Measurements from ENCODE around the gene HACL1.

Gene HACL1

GRCh38 chr3:15520804-15521572 is 80.4 kb downstream of the HACL1 start:
- DNase-seq (ENCODE audit: extremely low read depth, low read depth) = no peak
- H3K4me3 ChIP-seq (replicated peaks; ENCODE audit: low read depth, low read length) = no peak overlapping the region
- no peak for TF ChIP-seq CTCF (IDR thresholded peaks at IDR 0.05; ENCODE audit: low read depth, low read length, missing control alignments)

- H3K4me3 ChIP-seq (replicated peaks; ENCODE audit: low read depth, low read length) = no peak overlapping the region
- no peak for TF ChIP-seq CTCF (IDR thresholded peaks at IDR 0.05; ENCODE audit: low read depth, low read length, missing control alignments)
- no peak for DNase-seq (ENCODE audit: extremely low read depth, low read depth)
Observed at GRCh38 chr3:15520185-15520584, 81.2 kb downstream of the HACL1 start.

GRCh38 chr3:15519096-15519495 is 82.3 kb downstream of the HACL1 start:
- no peak for TF ChIP-seq CTCF (IDR thresholded peaks at IDR 0.05; ENCODE audit: low read depth, low read length, missing control alignments)
- no peak overlapping the region for H3K4me3 ChIP-seq (replicated peaks; ENCODE audit: low read depth, low read length)
- no peak for DNase-seq (ENCODE audit: extremely low read depth, low read depth)

GRCh38 chr3:15514663-15515340 is 86.6 kb downstream of the HACL1 start:
- DNase-seq (ENCODE audit: extremely low read depth, low read depth) = no peak
- H3K4me3 ChIP-seq (replicated peaks; ENCODE audit: low read depth, low read length) = no peak overlapping the region
- TF ChIP-seq CTCF (IDR thresholded peaks at IDR 0.05; ENCODE audit: low read depth, low read length, missing control alignments) = no peak

- no peak overlapping the region for H3K4me3 ChIP-seq (replicated peaks; ENCODE audit: low read depth, low read length)
- no peak for TF ChIP-seq CTCF (IDR thresholded peaks at IDR 0.05; ENCODE audit: low read depth, low read length, missing control alignments)
- no peak for DNase-seq (ENCODE audit: extremely low read depth, low read depth)
Observed at GRCh38 chr3:15513810-15514662, 87.3 kb downstream of the HACL1 start.

GRCh38 chr3:15513116-15513515 is 88.3 kb downstream of the HACL1 start:
- TF ChIP-seq CTCF (IDR thresholded peaks at IDR 0.05; ENCODE audit: low read depth, low read length, missing control alignments) = no peak
- H3K4me3 ChIP-seq (replicated peaks; ENCODE audit: low read depth, low read length) = no peak overlapping the region
- no peak for DNase-seq (ENCODE audit: extremely low read depth, low read depth)
